NCI-H446 (cell line): ENCODE data around the gene HSPA4.
"Not testable (repeated sequence)": the region's sequence is repeated elsewhere in the genome, so short reads cannot be mapped to it uniquely, and the experiment has no call there.

Experiments used
- DNase-seq, 2 experiments: peaks; one replicate each; lab custom pipeline; 2025; lab: John Stamatoyannopoulos, UW

Gene HSPA4

DNA sequence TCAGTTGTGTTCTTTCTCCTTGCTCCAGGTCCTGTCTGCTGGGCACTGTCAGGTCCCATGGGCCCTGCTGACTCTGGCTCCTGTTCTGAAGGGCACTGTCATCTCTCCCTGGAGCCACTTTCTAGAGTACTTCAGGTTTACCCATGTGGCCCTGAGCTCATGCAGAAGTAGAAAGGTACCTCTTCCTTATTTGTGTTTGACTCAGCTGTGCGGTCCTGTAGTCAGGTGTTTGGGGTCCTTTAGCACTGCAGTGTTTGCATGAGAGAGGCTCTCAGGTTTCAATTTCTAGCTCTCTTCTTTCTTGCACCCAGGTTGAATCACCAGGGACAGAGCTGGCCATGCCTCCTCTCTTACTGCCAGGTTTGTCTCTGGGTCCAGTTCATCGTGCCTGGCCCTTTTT lies 71.5 kb downstream of the HSPA4 start:
- DNase-seq = no peak

DNA sequence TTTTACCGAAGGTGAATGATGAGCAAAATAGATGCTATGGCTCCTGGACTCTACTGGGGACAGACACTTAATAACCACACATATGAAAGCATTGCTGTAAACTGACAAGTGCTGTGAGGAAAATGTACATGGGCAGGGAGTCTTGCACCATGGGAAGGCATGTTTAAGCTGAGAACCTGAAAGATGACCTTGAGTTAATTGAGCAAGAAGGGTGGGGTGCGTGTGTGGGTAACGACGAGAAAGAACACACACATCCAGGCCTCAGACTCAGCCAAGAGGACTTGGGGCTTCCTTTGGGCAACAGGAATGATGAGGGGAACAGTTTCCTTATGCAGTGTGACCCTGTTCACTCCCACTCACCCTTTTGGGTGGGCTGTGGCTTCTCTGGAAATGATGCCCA lies 73.1 kb downstream of the HSPA4 start:
- no peak for DNase-seq

DNA sequence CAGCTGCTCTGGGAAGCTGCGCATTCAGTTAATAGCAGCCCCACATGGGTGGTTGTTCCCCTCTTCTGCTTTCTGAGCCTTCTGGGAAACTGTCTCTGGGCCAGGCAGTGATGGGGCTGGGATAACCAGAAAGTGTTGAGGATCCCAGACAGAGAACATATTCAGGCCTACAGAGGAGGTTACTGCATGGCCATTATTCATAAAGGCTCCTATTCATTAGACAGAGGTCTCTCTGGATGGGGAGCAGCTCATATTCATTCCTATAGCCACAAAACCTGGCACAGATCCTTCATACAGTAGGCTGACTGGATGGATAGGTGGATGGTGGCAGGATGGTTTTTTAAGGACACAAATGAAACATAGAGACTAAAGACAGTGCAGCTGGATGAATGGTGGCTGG lies 76.3 kb downstream of the HSPA4 start:
- DNase-seq = no peak

DNA sequence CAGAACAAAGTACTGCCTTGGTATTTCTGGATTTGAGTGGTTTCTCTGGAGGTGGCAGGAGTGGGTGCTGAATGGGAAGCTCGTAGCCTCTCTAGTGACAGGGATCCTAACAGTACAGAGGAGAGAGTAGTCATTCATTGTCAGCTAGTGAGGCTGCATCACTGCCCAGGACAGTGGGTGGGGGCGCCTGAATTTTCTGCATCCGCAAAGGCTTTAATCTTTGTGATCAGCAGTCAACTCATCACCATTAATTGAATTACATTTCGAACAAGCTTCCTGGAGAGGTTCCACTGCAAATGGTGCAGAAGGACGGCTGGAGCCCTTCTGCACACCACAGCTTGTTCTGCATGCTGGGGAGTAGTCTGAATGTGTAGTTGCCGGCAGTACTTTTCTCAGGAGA lies 77.5 kb downstream of the HSPA4 start:
- DNase-seq = no peak

DNA sequence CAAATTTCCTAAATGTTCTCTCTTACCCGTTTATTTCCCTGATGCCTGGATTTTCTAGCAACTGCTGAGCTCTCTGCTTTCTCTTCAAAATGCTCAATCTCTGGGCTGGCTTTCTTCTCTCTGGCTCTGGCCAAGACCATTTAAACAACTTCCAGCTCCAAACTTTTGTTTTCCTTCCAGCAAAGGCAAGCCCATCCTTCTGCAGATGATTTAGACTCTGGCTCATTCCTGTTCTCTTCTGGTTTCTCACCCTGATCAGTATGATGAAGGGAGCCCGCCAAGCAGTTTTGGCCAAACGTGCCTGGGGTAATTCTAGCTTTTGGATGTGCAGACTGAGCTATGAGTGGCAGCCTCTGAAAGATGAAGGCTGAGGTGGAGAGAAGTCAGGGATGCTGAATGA lies 78.1 kb downstream of the HSPA4 start:
- no peak for DNase-seq

DNA sequence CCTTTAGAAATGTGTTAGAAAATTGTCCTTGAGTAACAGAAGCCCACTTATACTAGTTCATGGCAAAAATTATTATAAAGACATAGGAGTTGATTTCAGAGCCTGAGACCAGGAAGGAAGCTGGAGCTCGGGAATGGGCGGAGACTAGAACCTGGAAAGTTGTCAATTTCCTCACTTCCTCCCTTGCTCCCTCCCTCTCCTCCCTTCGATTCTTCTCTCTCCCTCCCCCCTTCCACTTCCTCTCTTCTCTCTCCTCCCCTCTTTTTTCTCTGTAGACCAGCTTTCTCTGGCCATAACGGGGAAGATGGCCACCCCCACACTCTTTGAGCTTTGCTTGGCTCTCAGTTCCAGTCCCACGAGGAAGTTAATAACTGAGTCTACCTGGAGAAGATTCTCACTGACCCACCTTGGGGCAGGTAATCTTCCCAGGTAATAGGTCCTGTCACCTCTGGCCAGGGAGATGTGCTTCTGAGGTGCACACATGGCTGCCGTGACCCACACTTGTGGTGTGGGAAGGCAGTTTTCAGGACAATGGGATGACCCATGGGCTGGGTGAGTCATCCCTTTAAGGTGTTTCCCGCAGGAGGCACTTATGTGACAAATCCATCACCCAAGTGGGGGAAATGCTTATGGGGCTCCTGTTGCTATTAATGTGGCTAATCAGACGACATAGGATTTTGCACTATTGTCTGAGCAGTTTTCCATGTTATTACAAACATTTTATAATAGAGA lies 78.7 kb downstream of the HSPA4 start:
- DNase-seq = peak in 1 of 2 experiments; percentile 12

DNA sequence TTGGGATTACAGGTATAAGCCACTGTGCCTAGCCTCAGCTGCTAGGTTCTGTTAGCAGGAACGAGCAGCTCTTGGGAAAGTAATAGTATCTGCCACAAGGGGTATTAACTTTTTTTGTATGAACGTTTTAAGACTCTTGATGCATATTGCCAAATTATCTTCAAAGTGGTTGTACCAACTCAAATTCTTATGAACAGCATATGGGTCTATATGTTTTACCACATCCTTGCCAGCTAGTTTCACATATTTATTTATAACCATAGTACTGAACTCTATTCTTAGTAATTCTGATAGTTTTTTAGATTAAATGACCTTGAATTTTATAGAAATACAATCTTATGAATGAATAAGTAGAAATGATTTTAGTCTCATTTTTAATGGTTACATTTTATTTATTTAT lies 80.9 kb downstream of the HSPA4 start:
- DNase-seq = no peak

DNA sequence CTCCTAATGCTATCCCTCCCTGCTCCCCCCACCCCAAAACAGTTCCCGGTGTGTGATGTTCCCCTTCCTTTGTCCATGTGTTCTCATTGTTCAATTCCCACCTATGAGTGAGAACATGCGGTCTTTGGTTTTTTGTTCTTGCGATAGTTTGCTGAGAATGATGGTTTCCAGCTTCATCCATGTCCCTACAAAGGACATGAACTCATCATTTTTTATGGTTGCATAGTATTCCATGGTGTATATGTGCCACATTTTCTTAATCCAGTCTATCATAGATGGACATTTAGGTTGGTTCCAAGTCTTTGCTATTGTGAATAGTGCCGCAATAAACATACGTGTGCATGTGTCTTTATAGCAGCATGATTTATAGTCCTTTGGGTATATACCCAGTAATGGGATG lies 81.4 kb downstream of the HSPA4 start:
- not testable (repeated sequence) for DNase-seq

DNA sequence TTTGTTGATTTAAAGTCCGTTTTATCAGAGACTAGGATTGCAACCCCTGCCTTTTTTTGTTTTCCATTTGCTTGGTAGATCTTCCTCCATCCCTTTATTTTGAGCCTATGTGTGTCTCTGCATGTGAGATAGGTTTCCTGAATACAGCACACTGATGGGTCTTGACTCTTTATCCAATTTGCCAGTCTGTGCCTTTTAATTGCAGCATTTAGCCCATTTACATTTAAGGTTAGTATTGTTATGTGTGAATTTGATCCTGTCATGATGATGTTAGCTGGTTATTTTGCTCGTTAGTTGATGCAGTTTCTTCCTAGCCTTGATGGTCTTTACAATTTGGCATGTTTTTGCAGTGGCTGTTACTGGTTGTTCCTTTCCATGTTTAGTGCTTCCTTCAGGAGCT lies 85.1 kb downstream of the HSPA4 start:
- not testable (repeated sequence) for DNase-seq

DNA sequence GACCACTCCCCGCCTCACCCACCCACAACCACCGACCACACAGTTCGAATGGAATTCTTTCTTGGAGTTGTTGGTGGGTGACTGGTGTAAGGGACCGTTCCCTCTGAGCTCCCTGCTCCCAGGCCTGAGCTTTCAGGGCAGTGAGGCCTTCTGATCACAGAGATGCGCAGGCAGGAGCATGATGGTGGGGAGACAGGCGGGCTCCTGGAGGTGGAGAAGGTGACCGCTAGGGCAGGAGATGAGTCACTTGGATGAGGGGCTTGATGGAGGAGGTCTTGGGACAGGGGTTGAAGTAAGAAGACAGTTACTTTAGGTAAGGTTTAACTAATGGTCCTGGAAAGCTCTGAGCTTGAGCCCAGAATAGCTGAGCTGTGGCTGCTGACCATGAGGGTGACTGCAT lies 88.5 kb downstream of the HSPA4 start:
- DNase-seq = no peak

DNA sequence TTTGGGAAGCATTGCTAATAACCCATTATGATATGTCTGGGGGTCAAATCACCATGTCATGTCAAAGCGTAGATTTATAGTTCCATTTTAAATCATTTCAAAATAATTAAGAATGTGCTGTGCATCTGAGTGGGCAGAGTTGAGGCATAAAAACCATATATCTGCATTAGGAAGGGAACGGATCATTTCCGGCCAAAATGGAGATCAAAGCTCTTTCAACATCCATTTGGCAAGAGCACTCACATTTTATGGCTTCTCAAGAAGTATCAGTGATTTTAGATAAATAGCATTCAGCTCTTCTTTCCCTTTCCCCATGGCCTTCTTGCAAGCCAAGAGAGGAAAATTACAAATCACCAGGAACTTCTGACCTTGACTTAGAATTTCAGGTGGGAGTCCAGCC lies 89.9 kb downstream of the HSPA4 start:
- no peak for DNase-seq

DNA sequence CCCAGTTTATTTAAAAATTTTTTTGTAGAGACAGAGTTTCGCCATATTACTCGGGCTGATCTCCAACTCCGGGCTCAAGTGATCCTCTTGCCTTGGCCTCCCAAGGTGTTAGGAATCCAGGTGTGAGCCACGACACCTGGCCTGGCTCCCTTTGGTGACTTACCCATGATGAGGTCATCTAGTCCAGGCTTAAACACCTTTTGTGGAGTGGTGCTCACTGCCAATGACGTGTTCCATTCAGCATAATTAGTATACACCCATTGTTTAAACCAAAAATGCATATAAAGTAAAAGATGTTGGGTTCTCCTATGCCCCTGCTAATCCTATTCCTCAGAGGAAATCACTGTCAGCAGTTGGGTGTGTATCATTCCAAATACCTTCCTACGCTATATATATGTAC lies 91.0 kb downstream of the HSPA4 start:
- DNase-seq = no peak

DNA sequence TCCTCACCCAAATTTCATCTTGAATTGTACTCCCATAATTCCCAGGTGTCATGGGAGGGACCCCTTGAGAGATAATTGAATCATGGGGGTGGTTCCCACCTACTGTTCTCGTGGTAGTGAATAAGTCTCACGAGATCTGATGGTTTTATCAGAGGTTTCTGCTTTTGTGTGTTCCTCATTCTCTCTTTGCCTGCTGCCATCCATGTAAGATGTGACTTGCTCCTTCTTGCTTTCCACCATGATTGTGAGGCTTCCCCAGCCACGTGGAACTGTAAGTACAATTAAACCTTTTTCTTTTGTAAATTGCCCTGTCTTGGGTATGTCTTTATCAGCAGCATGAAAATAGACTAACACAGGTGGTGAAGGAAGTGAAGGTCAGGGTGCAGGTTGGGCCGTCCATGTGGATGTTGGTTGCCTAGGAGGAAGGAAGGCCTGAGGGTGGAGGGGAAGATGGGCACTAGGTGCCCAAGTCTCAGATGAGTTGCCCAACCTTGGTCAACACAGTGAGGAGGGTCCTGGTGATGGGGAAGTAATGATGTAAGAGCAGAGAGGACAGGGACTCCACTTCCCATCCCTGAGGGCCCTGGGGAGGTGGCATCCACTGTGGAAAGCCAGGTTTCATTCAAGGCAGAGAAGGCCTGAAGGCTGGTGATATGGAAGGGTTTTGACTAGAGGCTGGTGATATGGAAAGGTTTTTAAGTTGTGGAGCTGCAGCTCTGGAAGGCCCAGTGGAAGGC lies 92.6 kb downstream of the HSPA4 start:
- DNase-seq = no peak

DNA sequence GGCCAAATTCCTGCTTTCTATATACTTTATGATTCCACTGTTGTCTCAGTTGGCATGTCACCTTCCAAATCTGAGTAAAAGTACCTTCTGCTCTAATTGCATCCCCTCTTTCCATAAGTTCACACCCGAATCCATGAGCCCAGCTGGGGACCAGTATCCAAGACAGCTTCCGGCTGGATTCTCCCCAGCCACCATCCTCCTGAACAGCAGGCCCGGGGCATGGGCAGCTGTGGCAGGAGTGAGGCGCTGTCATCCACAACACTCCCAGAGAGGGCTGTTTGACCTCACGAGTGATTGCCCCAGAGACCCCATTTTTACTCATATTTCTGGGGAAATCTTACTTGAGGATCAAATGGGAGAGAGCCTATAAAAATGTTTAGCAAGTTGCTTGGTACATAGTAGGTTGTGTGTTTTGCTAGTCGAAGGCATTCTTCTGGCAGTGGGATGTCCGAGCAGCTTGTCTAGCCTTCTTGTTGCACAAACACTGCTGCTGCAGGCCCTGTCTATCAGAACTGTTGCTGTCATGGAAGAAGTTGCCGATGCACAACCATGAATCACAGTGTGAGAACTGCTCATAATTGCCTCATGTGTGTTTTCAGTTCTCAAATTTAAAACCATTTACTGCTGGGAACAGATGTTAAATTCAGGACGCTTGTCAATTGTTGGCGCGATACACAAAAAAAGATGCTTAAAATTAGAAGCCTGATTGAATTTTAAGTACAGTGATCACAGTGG lies 93.8 kb downstream of the HSPA4 start:
- DNase-seq = peak in 1 of 2 experiments; percentile 5

DNA sequence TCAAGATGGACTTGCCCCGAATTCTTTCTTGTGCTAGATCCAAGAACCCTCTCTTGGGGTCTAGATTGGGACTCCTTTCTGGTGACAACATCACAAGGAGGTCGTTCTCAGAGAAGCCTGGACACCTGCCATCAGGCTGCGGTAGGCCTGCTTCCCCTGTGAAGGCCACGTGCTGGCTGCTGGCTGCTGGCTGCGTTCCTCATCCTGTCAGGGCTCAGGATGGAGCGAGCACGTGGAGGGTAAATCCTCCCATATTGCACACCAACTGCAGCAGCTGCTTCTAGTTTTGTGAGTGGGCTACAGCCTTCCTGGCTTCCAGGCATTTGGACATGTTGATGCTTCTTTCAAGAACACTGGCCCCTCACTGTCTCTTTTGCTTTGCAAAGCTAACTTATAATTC lies 95.6 kb downstream of the HSPA4 start:
- DNase-seq = peak in 1 of 2 experiments; percentile 5

DNA sequence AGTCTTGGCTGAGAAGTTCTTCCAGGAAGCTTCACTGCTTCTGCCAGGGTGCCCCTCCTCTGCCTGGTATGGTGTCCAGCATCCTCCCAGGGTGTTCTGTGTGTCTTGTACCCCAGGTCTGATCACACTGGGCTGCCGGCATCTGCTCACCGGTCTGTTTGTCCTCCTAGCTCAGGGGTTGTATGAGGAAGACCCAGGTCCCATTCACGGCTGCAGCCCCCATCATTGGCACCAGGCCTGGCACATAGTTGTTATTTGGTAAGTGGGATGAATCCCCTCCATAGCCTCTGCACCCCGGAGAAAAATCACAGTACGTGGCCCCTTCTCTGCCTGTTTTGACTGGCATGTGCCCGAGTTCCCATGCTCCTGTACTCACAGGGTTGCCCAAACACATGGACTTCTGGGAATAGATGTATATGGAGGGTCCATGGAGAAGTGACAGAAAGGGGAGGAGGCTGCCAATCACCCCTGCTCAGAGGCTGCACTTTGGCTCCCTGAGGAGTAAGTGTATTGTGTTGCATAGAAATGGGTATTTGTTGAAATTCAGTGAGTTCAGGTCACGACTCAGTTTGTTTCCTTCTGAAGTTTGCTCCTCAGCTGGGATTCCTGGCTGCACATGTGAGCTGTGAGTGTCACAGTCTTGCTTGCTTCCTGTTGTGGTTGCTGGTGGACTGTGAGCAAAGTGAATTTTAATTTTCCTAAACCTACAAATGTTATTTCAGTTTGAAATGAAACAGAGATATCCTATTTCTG lies 96.2 kb downstream of the HSPA4 start:
- no peak for DNase-seq

DNA sequence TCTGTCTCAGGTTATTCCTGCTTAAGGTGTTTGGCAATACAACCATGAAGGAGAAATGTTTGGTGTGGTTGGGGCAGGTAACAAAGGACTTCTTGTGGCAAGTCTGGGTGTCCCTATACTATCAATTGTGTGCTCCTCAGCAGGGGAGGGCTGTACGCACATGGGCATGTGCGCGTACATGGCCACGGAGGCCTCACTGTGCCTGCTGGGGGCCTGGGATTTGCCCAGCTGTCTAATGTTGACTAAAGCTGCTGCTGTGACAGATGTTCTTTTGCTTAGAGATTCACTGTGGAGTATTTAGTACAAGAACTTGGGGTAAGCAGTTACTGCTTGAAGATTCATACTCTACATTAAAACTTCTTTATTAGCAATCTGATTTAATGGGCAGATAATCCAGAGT lies 97.5 kb downstream of the HSPA4 start:
- DNase-seq = no peak

DNA sequence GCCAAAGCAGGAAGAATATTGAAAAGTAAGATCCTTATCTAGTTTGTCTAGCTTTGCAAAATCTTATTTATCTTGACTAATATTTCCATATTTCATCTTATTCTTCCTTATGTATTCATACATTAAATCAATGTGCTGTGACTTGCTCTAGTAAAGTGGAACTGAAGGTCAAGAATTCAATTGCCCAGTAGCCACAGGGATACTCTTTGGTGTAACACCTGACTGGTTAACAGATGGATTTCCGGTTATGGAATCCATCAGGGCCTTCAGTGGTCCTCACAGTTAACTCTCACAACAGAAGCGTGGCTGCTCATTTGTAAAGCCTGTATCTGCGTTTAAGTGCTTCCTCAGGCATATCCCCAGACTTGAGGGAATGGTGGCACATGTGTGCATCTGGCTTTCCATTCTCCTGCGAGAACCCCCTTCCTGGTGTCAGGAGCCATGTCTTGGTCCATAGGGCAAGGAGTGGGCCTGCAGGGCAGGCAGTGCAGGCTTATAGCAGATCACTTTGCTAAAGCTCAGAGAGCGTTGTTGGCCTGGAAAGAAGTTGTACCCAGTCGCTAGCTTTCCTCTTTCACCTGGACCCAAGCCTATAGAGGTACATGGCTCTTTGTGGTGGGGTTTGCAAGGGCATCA lies 99.2 kb downstream of the HSPA4 start:
- no peak for DNase-seq

DNA sequence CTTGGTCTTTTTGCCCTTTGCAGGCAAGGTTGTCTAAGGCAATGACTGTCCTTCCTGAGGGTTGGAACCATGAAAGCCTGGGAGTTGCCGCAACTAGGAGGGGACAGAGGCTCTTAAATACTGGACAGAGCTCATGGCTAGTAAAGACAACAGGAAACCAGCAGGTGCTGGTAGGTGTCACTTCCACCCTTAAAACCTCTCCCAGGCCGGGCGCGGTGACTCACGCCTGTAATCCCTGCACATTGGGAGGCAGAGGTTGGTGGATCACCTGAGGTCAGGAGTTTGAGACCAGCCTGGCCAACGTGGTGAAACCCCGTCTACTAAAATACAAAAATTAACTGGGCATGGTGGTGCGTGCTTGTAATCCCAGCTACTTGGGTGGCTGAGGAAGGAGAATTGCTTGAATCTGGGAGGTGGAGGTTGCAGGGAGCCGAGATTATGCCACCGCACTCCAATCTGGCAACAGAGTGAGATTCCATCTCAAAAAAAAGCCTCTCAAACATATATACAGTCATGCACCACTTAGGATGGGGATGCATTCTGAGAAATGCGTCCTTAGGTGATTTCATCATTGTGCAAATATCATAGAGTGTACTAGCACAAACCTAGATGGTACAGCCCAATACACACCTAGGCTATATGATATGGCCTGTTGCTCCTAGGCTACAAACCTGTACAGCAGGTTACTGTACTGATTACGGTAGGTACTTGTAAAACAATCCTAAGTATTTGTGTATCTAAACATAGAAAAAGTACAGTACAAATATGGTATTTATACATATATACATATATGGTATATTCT lies 102.7 kb downstream of the HSPA4 start:
- no peak for DNase-seq

DNA sequence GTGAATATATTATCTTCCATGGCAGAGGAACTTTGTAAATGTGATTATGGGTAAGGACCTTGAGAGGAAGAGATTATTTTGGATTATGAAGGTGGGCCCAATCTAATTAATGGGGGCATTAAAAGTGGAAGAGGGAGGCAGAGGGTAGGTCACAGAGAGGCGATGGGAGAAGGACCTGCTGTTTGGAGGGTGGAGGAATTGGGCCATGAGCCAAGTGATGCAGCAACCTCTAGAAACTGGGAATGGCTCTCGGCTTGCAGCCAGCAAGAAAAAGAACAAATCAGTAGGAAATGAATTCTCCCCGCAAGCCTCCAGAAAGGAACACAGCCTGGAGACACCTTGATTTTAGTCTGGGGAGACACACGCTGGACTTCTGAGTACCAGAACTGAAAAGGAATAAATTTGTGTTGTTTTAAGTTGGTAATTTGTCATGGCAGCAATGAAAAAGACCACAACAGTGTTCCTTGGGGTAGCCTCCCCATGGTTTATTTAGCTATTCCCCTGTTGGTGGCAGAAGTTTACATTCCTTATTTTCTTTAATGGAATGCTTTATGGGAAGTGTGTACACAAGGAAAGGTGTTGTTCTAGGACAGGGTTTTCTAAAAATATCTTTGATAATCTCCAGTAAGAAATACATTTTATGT lies 103.6 kb downstream of the HSPA4 start:
- peak in 1 of 2 experiments; percentile 3 for DNase-seq
